CD8-positive, alpha-beta memory T cell (primary cell): ENCODE results near the gene ARR3. TPM values are rescaled to one million over a fixed set of nuclear protein-coding genes. Genes with fewer than 3 reads are reported as not detected.
"Not testable (repeated sequence)": the region's sequence is repeated elsewhere in the genome, so short reads cannot be mapped to it uniquely, and the experiment has no call there.

ENCODE experiments used
- CTCF ChIA-PET: fragments of 350-600 bp; sonication (Branson Sonifier 250); formaldehyde crosslinking; loops from one replicate; lab custom pipeline; 2021; ENCODE audit warnings: antibody characterized with exemption; lab: Charles Lee
- POLR2A ChIA-PET: fragments of 350-600 bp; sonication (Branson Sonifier 250); formaldehyde crosslinking; loops from one replicate; lab custom pipeline; 2021; ENCODE audit warnings: antibody characterized with exemption; lab: Charles Lee
- DNase-seq, 5 donors: peaks; one replicate each; pipeline versions ENCODE4 v3.0.0 to v3.0.0-alpha.2; 2020 to 2022; ENCODE audit warnings: mixed read lengths in 1 of 5
- H3K27ac ChIP-seq: one replicate; pipeline ENCODE4 v1.7.0; 2013; ENCODE audit warnings: low read depth, mild to moderate bottlenecking, low read length, moderate library complexity
- H3K27me3 ChIP-seq: 2 replicates; pipeline ENCODE4 v1.7.0; 2013; ENCODE audit warnings: low read length, mild to moderate bottlenecking; ENCODE audit not compliant: insufficient read depth, poor library complexity, severe bottlenecking
- H3K36me3 ChIP-seq: 2 replicates; pipeline ENCODE4 v1.7.0; 2013; ENCODE audit warnings: mild to moderate bottlenecking, low read length, moderate library complexity; ENCODE audit not compliant: insufficient read depth
- H3K4me1 ChIP-seq: 2 replicates; pipeline ENCODE4 v1.7.0; 2013; ENCODE audit warnings: mild to moderate bottlenecking, low read length, moderate library complexity; ENCODE audit not compliant: insufficient read depth
- H3K4me3 ChIP-seq: 2 replicates; pipeline ENCODE4 v1.7.0; 2013; ENCODE audit warnings: mild to moderate bottlenecking, low read length
- H3K9me3 ChIP-seq: 2 replicates; pipeline ENCODE4 v1.7.0; 2013; ENCODE audit warnings: mild to moderate bottlenecking, low read length
- H3K27ac Mint-ChIP-seq, 8 donors: one replicate each; pipeline ENCODE4 v1.8.0; 2020 to 2021; ENCODE audit warnings: mixed read lengths in 8 of 8, mild to moderate bottlenecking in 6 of 8, inconsistent platforms in 3 of 8, moderate library complexity in 3 of 8
- H3K27me3 Mint-ChIP-seq, 2 donors: one replicate each; pipeline ENCODE4 v1.8.0; 2020 to 2021; ENCODE audit warnings: mixed read lengths in 2 of 2, mild to moderate bottlenecking in 1 of 2, moderate library complexity in 1 of 2
- H3K36me3 Mint-ChIP-seq, 3 donors: one replicate each; pipeline ENCODE4 v1.8.0; 2020 to 2021; ENCODE audit warnings: mixed read lengths in 3 of 3, inconsistent platforms in 1 of 3, mild to moderate bottlenecking in 1 of 3
- H3K4me1 Mint-ChIP-seq, 3 donors: one replicate each; pipeline ENCODE4 v1.8.0; 2020 to 2021; ENCODE audit warnings: mixed read lengths in 3 of 3, inconsistent platforms in 1 of 3, mild to moderate bottlenecking in 1 of 3
- H3K4me3 Mint-ChIP-seq, 7 donors: one replicate each; pipeline ENCODE4 v1.8.0; 2020 to 2021; ENCODE audit warnings: mixed read lengths in 7 of 7, mild to moderate bottlenecking in 6 of 7, moderate library complexity in 4 of 7, inconsistent platforms in 2 of 7
- H3K9me3 Mint-ChIP-seq, 5 donors: one replicate each; pipeline ENCODE4 v1.8.0; 2020 to 2022; ENCODE audit warnings: mixed read lengths in 5 of 5, mild to moderate bottlenecking in 3 of 5, moderate library complexity in 2 of 5, inconsistent platforms in 1 of 5
- polyA plus RNA-seq: library from polyadenylated mRNA; unstranded; fragments of 300-500 nt; fragmentation: Illumina TruSeq; gene quantifications from one replicate; pipeline ENCODE4 v1.2.3, GENCODE V29; 2021
- total RNA-seq, 2 experiments: library from RNA; stranded (reverse); gene quantifications; one replicate each; pipeline ENCODE4 v1.2.3, GENCODE V29; 2021

Gene ARR3
- total and polyA plus RNA-seq, 3 experiments from 2014 or later: not detected

- POLR2A ChIA-PET, DNase-seq, H3K36me3 Mint-ChIP-seq: not testable (repeated sequence)
These were observed 24.5 kb upstream of the ARR3 start for GRCh38 chrX:70243601-70244000.

GRCh38 chrX:70244881-70245280 lies 23.3 kb upstream of the ARR3 start:
- H3K4me1 Mint-ChIP-seq: no peaks in the 10 kb centered on the region

More at GRCh38 chrX:70243601-70244000, 24.5 kb upstream of the ARR3 start:
- H3K9me3 Mint-ChIP-seq, H3K4me1 Mint-ChIP-seq, H3K27ac ChIP-seq, H3K4me3 ChIP-seq, H3K36me3 ChIP-seq, CTCF ChIA-PET, H3K27me3 Mint-ChIP-seq, H3K4me3 Mint-ChIP-seq, H3K4me1 ChIP-seq, H3K27me3 ChIP-seq, H3K9me3 ChIP-seq, H3K27ac Mint-ChIP-seq: not testable (repeated sequence)

GRCh38 chrX:70247252-70247651 lies 20.9 kb upstream of the ARR3 start:
- Histone ChIP-seq H3K4me1 (no peaks in the 10 kb centered on the region), H3K27me3 (no peaks in the 10 kb centered on the region), H3K27ac (no peak overlapping the region), H3K4me3 (no peak overlapping the region), H3K9me3 (no peaks in the 10 kb centered on the region), H3K36me3 (no peaks in the 10 kb centered on the region)
- no peaks in the 10 kb centered on the region for H3K27me3 Mint-ChIP-seq
- H3K4me1 Mint-ChIP-seq: no peaks in the 10 kb centered on the region
- H3K9me3 Mint-ChIP-seq: no peaks in the 10 kb centered on the region
- no peak overlapping the region for H3K27ac Mint-ChIP-seq
- no peak for DNase-seq
- no peak overlapping the region for H3K4me3 Mint-ChIP-seq
- POLR2A ChIA-PET: no interaction called here
- CTCF ChIA-PET: no interaction called here
- H3K36me3 Mint-ChIP-seq: no peaks in the 10 kb centered on the region

More at GRCh38 chrX:70244881-70245280, 23.3 kb upstream of the ARR3 start:
- Mint-ChIP-seq H3K27ac (no peak overlapping the region), H3K36me3 (no peaks in the 10 kb centered on the region), H3K27me3 (no peaks in the 10 kb centered on the region), H3K4me3 (no peak overlapping the region), H3K9me3 (peaks cover 0 to 1% (median 0%) of the 10 kb centered on the region in 5 donors)
- H3K27ac ChIP-seq: no peak overlapping the region
- no peaks in the 10 kb centered on the region for H3K4me1 ChIP-seq
- H3K36me3 ChIP-seq: no peaks in the 10 kb centered on the region
- no peaks in the 10 kb centered on the region for H3K27me3 ChIP-seq
- DNase-seq: no peak
- ChIA-PET CTCF (no interaction called here), POLR2A (no interaction called here)
- no peaks in the 10 kb centered on the region for H3K9me3 ChIP-seq
- H3K4me3 ChIP-seq: no peak overlapping the region

GRCh38 chrX:70252491-70252890 lies 15.6 kb upstream of the ARR3 start:
- no peaks in the 10 kb centered on the region for H3K4me1 Mint-ChIP-seq
- H3K4me1 ChIP-seq: no peaks in the 10 kb centered on the region
- POLR2A ChIA-PET: no interaction called here
- H3K4me3 ChIP-seq: no peak overlapping the region
- H3K27me3 Mint-ChIP-seq: no peaks in the 10 kb centered on the region
- H3K27ac ChIP-seq: no peak overlapping the region
- peaks cover 0 to 3% (median 0%) of the 10 kb centered on the region in 3 donors for H3K36me3 Mint-ChIP-seq
- no peaks in the 10 kb centered on the region for H3K9me3 Mint-ChIP-seq
- no peaks in the 10 kb centered on the region for H3K36me3 ChIP-seq
- DNase-seq: no peak
- no peak overlapping the region for H3K4me3 Mint-ChIP-seq
- no peaks in the 10 kb centered on the region for H3K9me3 ChIP-seq
- no peak overlapping the region for H3K27ac Mint-ChIP-seq
- CTCF ChIA-PET: no interaction called here
- H3K27me3 ChIP-seq: no peaks in the 10 kb centered on the region

- H3K9me3 ChIP-seq: no peaks in the 10 kb centered on the region
- CTCF ChIA-PET: no interaction called here
- POLR2A ChIA-PET: no interaction called here
- Mint-ChIP-seq H3K36me3 (peaks cover 0 to 3% (median 0%) of the 10 kb centered on the region in 3 donors), H3K9me3 (no peaks in the 10 kb centered on the region), H3K27me3 (no peaks in the 10 kb centered on the region), H3K4me3 (no peak overlapping the region), H3K27ac (peak overlapping the region in 1 of 8 donors; percentile 16), H3K4me1 (no peaks in the 10 kb centered on the region)
- no peak overlapping the region for H3K4me3 ChIP-seq
- H3K27ac ChIP-seq: no peak overlapping the region
- no peaks in the 10 kb centered on the region for H3K27me3 ChIP-seq
- DNase-seq: no peak
- no peaks in the 10 kb centered on the region for H3K4me1 ChIP-seq
- H3K36me3 ChIP-seq: no peaks in the 10 kb centered on the region
These were observed 14.6 kb upstream of the ARR3 start for GRCh38 chrX:70253377-70254062.

- POLR2A ChIA-PET: no interaction called here
- no peak for DNase-seq
- H3K36me3 ChIP-seq: no peaks in the 10 kb centered on the region
- Mint-ChIP-seq H3K4me1 (no peaks in the 10 kb centered on the region), H3K27me3 (no peaks in the 10 kb centered on the region), H3K4me3 (no peak overlapping the region), H3K27ac (no peak overlapping the region), H3K9me3 (no peaks in the 10 kb centered on the region), H3K36me3 (peaks cover 0 to 3% (median 0%) of the 10 kb centered on the region in 3 donors)
- no peaks in the 10 kb centered on the region for H3K4me1 ChIP-seq
- H3K27ac ChIP-seq: no peak overlapping the region
- CTCF ChIA-PET: no interaction called here
- no peak overlapping the region for H3K4me3 ChIP-seq
- H3K27me3 ChIP-seq: no peaks in the 10 kb centered on the region
- no peaks in the 10 kb centered on the region for H3K9me3 ChIP-seq
These were observed 14.1 kb upstream of the ARR3 start for GRCh38 chrX:70254063-70254400.

GRCh38 chrX:70254909-70255308 lies 13.2 kb upstream of the ARR3 start:
- Histone ChIP-seq H3K4me1 (no peaks in the 10 kb centered on the region), H3K9me3 (no peaks in the 10 kb centered on the region), H3K4me3 (no peak overlapping the region), H3K27me3 (no peaks in the 10 kb centered on the region), H3K27ac (no peak overlapping the region), H3K36me3 (no peaks in the 10 kb centered on the region)
- H3K36me3 Mint-ChIP-seq: peaks cover 0 to 3% (median 1%) of the 10 kb centered on the region in 3 donors
- H3K4me1 Mint-ChIP-seq: no peaks in the 10 kb centered on the region
- no peak overlapping the region for H3K27ac Mint-ChIP-seq
- DNase-seq: no peak
- H3K27me3 Mint-ChIP-seq: no peaks in the 10 kb centered on the region
- ChIA-PET CTCF (no interaction called here), POLR2A (no interaction called here)
- no peaks in the 10 kb centered on the region for H3K9me3 Mint-ChIP-seq
- no peak overlapping the region for H3K4me3 Mint-ChIP-seq

- Histone ChIP-seq H3K9me3 (no peaks in the 10 kb centered on the region), H3K4me1 (no peaks in the 10 kb centered on the region), H3K27ac (no peak overlapping the region), H3K36me3 (no peaks in the 10 kb centered on the region), H3K27me3 (no peaks in the 10 kb centered on the region), H3K4me3 (no peak overlapping the region)
- H3K9me3 Mint-ChIP-seq: no peaks in the 10 kb centered on the region
- H3K4me3 Mint-ChIP-seq: no peak overlapping the region
- peaks cover 0 to 3% (median 1%) of the 10 kb centered on the region in 3 donors for H3K36me3 Mint-ChIP-seq
- no peaks in the 10 kb centered on the region for H3K4me1 Mint-ChIP-seq
- DNase-seq: no peak
- CTCF ChIA-PET: no interaction called here
- POLR2A ChIA-PET: no interaction called here
- no peaks in the 10 kb centered on the region for H3K27me3 Mint-ChIP-seq
- H3K27ac Mint-ChIP-seq: no peak overlapping the region
These were observed 12.7 kb upstream of the ARR3 start for GRCh38 chrX:70255452-70255851.
